Nephron (organoid): ENCODE measurements around the gene TNFRSF9.
"Not testable (repeated sequence)": the region's sequence is repeated elsewhere in the genome, so short reads cannot be mapped to it uniquely, and the experiment has no call there.

Experiments
- H3K27ac Mint-ChIP-seq, 3 experiments: 2 replicates each; pipeline ENCODE4 v1.8.0; 2020; ENCODE audit warnings: mixed read lengths in 3 of 3, mild to moderate bottlenecking in 2 of 3, moderate library complexity in 1 of 3
- H3K27me3 Mint-ChIP-seq: 2 replicates; pipeline ENCODE4 v1.8.0; 2021; ENCODE audit warnings: low read depth, mild to moderate bottlenecking, moderate library complexity, mixed read lengths
- H3K36me3 Mint-ChIP-seq: 2 replicates; pipeline ENCODE4 v1.8.0; 2020; ENCODE audit warnings: low read depth, mixed read lengths
- H3K4me1 Mint-ChIP-seq: 2 replicates; pipeline ENCODE4 v1.8.0; 2020; ENCODE audit warnings: mixed read lengths
- H3K4me3 Mint-ChIP-seq, 3 experiments: 2 replicates each; pipeline ENCODE4 v1.8.0; 2020; ENCODE audit warnings: mild to moderate bottlenecking in 3 of 3, mixed read lengths in 3 of 3, moderate library complexity in 2 of 3
- H3K9me3 Mint-ChIP-seq: 2 replicates; pipeline ENCODE4 v1.8.0; 2020; ENCODE audit warnings: mixed read lengths
- TF ChIP-seq, protein P1 (sequence below), 3 experiments: fragments of 200-600 bp; sonication (generic); IDR thresholded peaks; one replicate each; pipeline ENCODE4 v1.5.0; 2021; ENCODE audit warnings: antibody characterized with exemption in 3 of 3; ENCODE audit not compliant: unreplicated experiment in 3 of 3

TNFRSF9 gene

DNA sequence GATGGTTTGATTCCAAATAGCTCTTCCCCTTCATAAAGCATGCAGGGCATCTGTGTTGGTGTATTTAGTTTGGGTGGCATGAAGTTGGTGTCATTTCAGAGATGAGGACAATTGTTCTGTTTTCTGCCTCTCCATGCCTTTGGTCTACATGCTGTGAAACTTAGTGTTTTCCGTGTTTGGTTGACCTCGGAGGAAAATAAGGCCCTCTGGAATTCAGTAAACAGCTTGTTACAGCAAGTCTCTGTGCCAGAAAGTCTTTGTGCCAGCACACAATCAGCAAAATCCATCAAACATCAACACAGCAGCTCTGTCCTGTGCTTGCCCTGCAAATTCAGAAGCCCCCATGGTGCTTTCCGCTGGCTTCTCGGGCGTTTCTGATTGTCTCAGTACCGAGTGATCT is 30.4 kb upstream of the TNFRSF9 start:
- TF ChIP-seq, protein P1, sequence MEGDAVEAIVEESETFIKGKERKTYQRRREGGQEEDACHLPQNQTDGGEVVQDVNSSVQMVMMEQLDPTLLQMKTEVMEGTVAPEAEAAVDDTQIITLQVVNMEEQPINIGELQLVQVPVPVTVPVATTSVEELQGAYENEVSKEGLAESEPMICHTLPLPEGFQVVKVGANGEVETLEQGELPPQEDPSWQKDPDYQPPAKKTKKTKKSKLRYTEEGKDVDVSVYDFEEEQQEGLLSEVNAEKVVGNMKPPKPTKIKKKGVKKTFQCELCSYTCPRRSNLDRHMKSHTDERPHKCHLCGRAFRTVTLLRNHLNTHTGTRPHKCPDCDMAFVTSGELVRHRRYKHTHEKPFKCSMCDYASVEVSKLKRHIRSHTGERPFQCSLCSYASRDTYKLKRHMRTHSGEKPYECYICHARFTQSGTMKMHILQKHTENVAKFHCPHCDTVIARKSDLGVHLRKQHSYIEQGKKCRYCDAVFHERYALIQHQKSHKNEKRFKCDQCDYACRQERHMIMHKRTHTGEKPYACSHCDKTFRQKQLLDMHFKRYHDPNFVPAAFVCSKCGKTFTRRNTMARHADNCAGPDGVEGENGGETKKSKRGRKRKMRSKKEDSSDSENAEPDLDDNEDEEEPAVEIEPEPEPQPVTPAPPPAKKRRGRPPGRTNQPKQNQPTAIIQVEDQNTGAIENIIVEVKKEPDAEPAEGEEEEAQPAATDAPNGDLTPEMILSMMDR (IDR thresholded peaks at IDR 0.05; ENCODE audit: unreplicated experiment in 3 of 3): no peak
- Mint-ChIP-seq H3K4me3 (no peak overlapping the region), H3K27me3 (no peaks in the 10 kb centered on the region), H3K9me3 (no peaks in the 10 kb centered on the region), H3K27ac (no peak overlapping the region), H3K4me1 (peaks cover 5% of the 10 kb centered on the region), H3K36me3 (peaks cover 59% of the 10 kb centered on the region)

DNA sequence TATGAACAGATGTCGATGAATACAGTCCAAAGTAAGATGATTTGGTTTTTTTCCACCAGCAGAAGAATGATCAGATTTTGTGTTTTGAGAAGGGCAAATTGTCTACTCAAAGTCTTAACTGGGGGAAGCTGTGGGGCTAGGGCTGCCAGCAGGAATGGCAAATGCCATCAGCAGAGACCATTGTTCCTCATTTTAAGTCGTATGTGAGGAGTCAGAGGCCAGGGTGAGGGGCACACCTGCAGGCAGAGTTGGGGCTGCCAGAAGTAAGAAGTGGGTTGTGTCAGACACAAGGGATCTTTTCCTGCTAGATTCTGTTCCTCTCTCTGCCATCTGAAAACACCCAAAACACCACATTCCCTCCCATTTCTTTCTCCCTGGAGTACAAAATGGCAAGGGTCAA is 29.6 kb upstream of the TNFRSF9 start:
- Mint-ChIP-seq H3K4me1 (peaks cover 5% of the 10 kb centered on the region), H3K9me3 (no peaks in the 10 kb centered on the region), H3K36me3 (peaks cover 61% of the 10 kb centered on the region), H3K27me3 (no peaks in the 10 kb centered on the region), H3K27ac (no peak overlapping the region), H3K4me3 (no peak overlapping the region)
- TF ChIP-seq, protein P1 (IDR thresholded peaks at IDR 0.05; ENCODE audit: unreplicated experiment in 3 of 3): no peak

DNA sequence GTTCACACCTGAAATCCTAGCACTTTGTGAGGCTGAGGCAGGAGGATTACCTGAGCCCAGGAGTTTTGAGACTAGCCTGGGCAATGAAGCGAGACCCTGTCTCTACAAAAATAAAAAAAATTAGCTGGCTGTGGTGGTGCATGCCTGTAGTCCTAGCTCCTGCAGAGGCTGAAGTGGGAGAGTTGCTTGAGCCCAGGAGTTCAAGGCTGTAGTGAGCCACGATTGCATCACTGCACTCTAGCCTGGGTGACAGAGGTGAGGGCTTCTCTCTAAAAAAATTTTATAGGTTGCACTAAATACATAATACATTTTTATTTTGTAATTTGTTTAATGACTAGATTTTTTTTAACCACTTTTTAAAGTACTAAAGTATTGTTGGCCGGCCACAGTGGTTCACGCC is 27.0 kb upstream of the TNFRSF9 start:
- no peak overlapping the region for H3K27ac Mint-ChIP-seq
- H3K36me3 Mint-ChIP-seq: peaks cover 73% of the 10 kb centered on the region
- peaks cover 10% of the 10 kb centered on the region for H3K4me1 Mint-ChIP-seq
- TF ChIP-seq, protein P1 (IDR thresholded peaks at IDR 0.05; ENCODE audit: unreplicated experiment in 3 of 3): no peak
- H3K9me3 Mint-ChIP-seq: no peaks in the 10 kb centered on the region
- no peak overlapping the region for H3K4me3 Mint-ChIP-seq
- no peaks in the 10 kb centered on the region for H3K27me3 Mint-ChIP-seq

DNA sequence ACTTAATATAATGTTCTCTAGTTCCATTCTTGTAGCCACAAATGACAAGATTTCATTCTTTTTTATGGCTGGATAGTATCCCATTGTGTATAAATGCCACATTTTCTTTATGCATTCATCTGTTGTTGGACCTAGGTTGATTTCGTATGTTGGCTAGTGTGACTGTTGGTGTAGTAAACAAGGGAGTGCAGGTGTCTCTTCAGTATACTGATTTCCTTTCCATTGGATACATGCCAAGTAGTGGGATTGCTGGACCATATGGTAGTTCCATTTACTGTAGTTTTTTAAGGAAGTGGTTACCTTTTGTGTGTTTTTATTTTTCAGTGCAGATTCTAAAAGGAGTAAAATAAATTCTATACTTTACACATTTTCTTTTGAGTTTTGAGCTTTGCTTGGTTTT is 26.6 kb upstream of the TNFRSF9 start:
- H3K27me3 Mint-ChIP-seq: no peaks in the 10 kb centered on the region

DNA sequence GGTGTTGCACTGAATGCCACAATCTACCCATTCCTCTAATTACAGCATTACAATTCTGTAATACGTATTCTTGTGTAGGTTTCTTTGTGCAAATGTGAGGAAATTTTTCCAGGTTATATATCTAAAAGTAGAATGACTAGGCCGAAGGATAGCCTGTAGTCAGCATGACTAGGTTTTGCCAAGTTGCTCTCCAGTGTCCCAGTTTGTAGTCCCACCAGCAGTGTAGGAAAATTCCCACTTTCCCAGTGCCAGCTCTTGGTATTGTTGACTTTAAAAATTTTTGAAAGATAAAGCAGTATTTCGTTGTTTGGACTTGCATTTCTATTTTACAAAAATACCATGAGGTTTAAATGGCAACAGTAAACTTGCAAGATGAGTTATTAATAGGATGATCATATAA is 23.8 kb upstream of the TNFRSF9 start:
- H3K9me3 Mint-ChIP-seq: no peaks in the 10 kb centered on the region
- H3K4me1 Mint-ChIP-seq: peaks cover 17% of the 10 kb centered on the region
- peak overlapping the region; percentile 54 to 99 (median 98) for H3K4me3 Mint-ChIP-seq
- H3K27me3 Mint-ChIP-seq: no peaks in the 10 kb centered on the region
- TF ChIP-seq, protein P1 (IDR thresholded peaks at IDR 0.05; ENCODE audit: unreplicated experiment in 3 of 3): no peak
- H3K27ac Mint-ChIP-seq: no peak overlapping the region
- H3K36me3 Mint-ChIP-seq: peaks cover 46% of the 10 kb centered on the region

More for the DNA sequence above, 26.6 kb upstream of the TNFRSF9 start:
- Mint-ChIP-seq H3K4me3 (no peak overlapping the region), H3K9me3 (no peaks in the 10 kb centered on the region), H3K27ac (peak overlapping the region in 1 of 3 experiments; percentile 2), H3K4me1 (peaks cover 10% of the 10 kb centered on the region), H3K36me3 (peaks cover 69% of the 10 kb centered on the region)
- TF ChIP-seq, protein P1 (IDR thresholded peaks at IDR 0.05; ENCODE audit: unreplicated experiment in 3 of 3): no peak

DNA sequence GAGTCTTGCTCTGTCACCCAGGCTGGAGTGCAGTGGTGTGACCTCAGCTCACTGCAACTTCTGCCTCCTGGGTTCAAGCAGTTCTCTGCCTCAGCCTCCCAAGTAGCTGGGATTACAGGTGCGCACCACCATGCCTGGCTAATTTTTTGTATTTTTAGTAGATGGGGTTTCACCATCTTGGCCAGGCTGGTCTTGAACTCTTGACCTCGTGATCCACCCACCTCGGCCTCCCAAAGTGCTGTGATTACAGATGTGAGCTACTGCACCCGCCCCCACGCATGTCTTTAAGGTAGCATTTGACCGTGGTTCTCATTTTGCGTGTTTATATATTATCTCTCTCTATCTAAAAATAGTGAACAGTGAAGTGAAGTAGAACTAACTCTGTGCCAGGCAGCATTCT is 23.2 kb upstream of the TNFRSF9 start:
- Mint-ChIP-seq H3K4me1 (peaks cover 17% of the 10 kb centered on the region), H3K4me3 (peak overlapping the region; percentile 98 to 100 (median 99)), H3K36me3 (peaks cover 40% of the 10 kb centered on the region), H3K27ac (peak overlapping the region in 1 of 3 experiments; percentile 16)
- H3K9me3 Mint-ChIP-seq, H3K27me3 Mint-ChIP-seq: not testable (repeated sequence)

DNA sequence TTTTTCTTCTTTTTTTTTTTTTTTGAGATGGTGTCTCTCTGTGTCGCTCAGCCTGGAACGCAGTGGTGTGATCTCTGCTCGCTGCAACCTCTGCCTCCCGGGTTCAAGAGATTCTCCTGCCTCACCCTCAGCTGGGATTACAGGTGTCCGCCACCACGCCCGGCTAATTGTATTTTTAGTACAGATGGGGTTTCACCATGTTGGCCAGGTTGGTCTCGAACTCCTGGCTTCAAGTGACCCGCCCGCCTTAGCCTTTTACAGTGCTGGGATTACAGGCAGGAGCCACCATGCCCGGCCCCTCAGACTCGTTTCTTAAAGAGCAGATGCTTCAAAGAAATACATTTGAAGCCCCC is 22.7 kb upstream of the TNFRSF9 start:
- peaks cover 37% of the 10 kb centered on the region for H3K36me3 Mint-ChIP-seq
- not testable (repeated sequence) for H3K27me3 Mint-ChIP-seq, H3K9me3 Mint-ChIP-seq
- H3K27ac Mint-ChIP-seq: peak overlapping the region in 1 of 3 experiments; percentile 16
- peak overlapping the region; percentile 98 to 100 (median 99) for H3K4me3 Mint-ChIP-seq
- peaks cover 17% of the 10 kb centered on the region for H3K4me1 Mint-ChIP-seq
